BLaER1 treated with 17β-estradiol and CSF1 and Interleukin-3, amounts not matched to agents 10 nM and 100 nM (cell line): Measurements from ENCODE around the gene CXCL6.

Source experiments
- H3K27ac ChIP-seq, 11 experiments: shearing (Covaris generic); formaldehyde crosslinking; 2 replicates each; pipeline ENCODE4 v1.8.1; 2022
- H3K27me3 ChIP-seq, 11 experiments: shearing (Covaris generic); formaldehyde crosslinking; 2 replicates each; pipeline ENCODE4 v1.8.1; 2022
- H3K36me3 ChIP-seq, 11 experiments: shearing (Covaris generic); formaldehyde crosslinking; 2 replicates each; pipeline ENCODE4 v1.8.1; 2022
- H3K4me1 ChIP-seq, 10 experiments: shearing (Covaris generic); formaldehyde crosslinking; 2 replicates each; pipeline ENCODE4 v1.8.1; 2022
- H3K4me2 ChIP-seq, 11 experiments: shearing (Covaris generic); formaldehyde crosslinking; 2 replicates each; pipeline ENCODE4 v1.8.1; 2022
- H3K4me3 ChIP-seq, 10 experiments: shearing (Covaris generic); formaldehyde crosslinking; 2 replicates each; pipeline ENCODE4 v1.8.1; 2022
- H3K9ac ChIP-seq, 11 experiments: shearing (Covaris generic); formaldehyde crosslinking; 2 replicates each; pipeline ENCODE4 v1.8.1; 2022
- H3K9me3 ChIP-seq, 11 experiments: shearing (Covaris generic); formaldehyde crosslinking; replicated peaks in 1 of 11; 2 replicates each; pipeline ENCODE4 v1.8.1; 2022
- H4K20me1 ChIP-seq, 11 experiments: shearing (Covaris generic); formaldehyde crosslinking; 2 replicates each; pipeline ENCODE4 v1.8.1; 2022
- Cebpa-rat ChIP-seq, 11 experiments: shearing (Covaris generic); IDR thresholded peaks; 2 replicates each; pipeline ENCODE4 v1.8.1; 2022

The CXCL6 gene

DNA sequence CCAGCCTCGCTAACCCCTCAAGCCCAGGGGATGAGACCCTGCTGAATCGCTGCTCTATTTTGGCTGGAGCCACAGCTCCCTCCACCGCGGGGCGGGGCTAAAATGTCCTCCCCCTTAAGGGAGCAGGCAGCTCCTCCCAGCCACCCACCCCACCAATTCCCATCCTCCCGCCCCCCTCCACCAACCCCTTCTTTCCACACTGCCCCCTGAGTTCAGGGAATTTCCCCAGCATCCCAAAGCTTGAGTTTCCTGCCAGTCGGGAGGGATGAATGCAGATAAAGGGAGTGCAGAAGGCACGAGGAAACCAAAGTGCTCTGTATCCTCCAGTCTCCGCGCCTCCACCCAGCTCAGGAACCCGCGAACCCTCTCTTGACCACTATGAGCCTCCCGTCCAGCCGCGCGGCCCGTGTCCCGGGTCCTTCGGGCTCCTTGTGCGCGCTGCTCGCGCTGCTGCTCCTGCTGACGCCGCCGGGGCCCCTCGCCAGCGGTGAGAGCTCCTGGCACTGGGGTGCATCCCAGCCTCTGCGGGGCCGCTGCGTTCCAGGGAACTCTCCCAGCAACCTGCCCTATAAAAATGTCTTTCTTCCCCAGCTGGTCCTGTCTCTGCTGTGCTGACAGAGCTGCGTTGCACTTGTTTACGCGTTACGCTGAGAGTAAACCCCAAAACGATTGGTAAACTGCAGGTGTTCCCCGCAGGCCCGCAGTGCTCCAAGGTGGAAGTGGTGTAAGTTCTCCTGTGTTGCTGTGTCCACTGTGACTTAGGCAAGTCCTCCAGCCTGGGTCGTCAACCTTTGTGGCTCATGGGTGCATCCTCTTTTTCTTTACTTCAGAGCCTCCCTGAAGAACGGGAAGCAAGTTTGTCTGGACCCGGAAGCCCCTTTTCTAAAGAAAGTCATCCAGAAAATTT lies at the start of gene CXCL6:
Gene CXCL6 (plus strand): TSS at position 306 of the 907 bp plus-strand sequence. CDS start 73 bp downstream, at position 379.
- Histone ChIP-seq H3K4me2 (no peak within 1 kb of the TSS), H3K27ac (no peak within 1 kb of the TSS), H3K4me3 (no peak within 1 kb of the TSS), H3K27me3 (no peaks in the 10 kb centered on the region), H3K9ac (no peak within 1 kb of the TSS), H3K36me3 (no peaks in the 10 kb centered on the region), H3K4me1 (peaks cover 0 to 25% (median 0%) of the 10 kb centered on the region in 10 experiments; a peak in 7 of 20 replicates), H4K20me1 (no peaks in the 10 kb centered on the region), H3K9me3 (peaks cover 0 to 11% (median 4%) of the 10 kb centered on the region in 11 experiments; a peak in 11 of 22 replicates)
- TF ChIP-seq Cebpa-rat (IDR thresholded peaks at IDR 0.05), result no peak

DNA sequence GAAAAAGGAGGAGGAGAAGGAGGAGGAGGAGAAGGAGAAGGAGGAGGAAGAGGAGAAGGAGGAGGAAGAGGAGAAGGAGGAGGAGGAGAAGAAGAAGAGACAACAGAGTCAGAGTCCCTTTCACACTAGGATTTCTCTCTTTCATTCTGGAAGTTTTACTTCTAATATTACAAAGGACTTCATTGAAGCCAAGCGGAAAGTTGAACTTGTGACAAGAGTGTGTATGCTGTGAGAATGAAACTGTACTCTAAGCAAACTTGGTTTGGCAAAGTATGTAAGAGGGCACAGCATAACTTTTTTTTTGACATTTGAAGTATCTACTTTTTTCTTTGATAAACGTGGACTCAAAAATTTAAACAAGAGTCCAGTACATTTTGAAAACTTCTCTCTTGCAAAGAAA lies 48.1 kb upstream of the CXCL6 start:
- Histone ChIP-seq H3K9ac (no peak overlapping the region), H4K20me1 (no peaks in the 10 kb centered on the region), H3K27me3 (no peaks in the 10 kb centered on the region), H3K4me1 (no peaks in the 10 kb centered on the region), H3K36me3 (no peaks in the 10 kb centered on the region), H3K9me3 (peaks cover 0 to 16% (median 0%) of the 10 kb centered on the region in 11 experiments; a peak in 4 of 22 replicates), H3K4me2 (no peak overlapping the region), H3K4me3 (no peak overlapping the region), H3K27ac (no peak overlapping the region)
- TF ChIP-seq Cebpa-rat (IDR thresholded peaks at IDR 0.05), result no peak

DNA sequence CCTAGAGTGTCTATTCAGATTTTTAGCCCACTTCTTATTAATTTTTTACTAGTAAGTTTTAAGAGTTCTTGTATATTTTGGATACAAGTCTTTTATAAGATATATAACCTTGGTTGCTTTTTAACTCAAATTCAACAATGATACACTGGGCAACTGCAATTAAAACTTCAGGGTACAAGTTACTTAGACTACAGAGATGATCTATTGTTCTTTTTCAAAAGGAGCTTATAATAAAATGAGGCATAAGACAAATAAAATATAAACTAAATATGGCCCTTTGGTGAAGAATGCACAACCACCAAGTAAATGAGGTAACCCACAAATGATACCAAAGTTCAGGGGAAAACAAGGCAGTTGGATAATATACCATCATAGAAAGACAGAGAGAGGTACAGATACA lies 37.6 kb upstream of the CXCL6 start:
- no peak overlapping the region for H3K9ac ChIP-seq
- H3K4me3 ChIP-seq, result no peak overlapping the region
- H3K4me2 ChIP-seq, result no peak overlapping the region
- H4K20me1 ChIP-seq, result no peaks in the 10 kb centered on the region
- no peak for TF ChIP-seq Cebpa-rat (IDR thresholded peaks at IDR 0.05)
- H3K27ac ChIP-seq, result no peak overlapping the region
- peaks cover 0 to 5% (median 0%) of the 10 kb centered on the region in 10 experiments; a peak in 1 of 20 replicates for H3K4me1 ChIP-seq
- H3K36me3 ChIP-seq, result no peaks in the 10 kb centered on the region
- no peaks in the 10 kb centered on the region for H3K27me3 ChIP-seq
- peaks cover 0 to 36% (median 0%) of the 10 kb centered on the region in 11 experiments; a peak in 8 of 22 replicates for H3K9me3 ChIP-seq

DNA sequence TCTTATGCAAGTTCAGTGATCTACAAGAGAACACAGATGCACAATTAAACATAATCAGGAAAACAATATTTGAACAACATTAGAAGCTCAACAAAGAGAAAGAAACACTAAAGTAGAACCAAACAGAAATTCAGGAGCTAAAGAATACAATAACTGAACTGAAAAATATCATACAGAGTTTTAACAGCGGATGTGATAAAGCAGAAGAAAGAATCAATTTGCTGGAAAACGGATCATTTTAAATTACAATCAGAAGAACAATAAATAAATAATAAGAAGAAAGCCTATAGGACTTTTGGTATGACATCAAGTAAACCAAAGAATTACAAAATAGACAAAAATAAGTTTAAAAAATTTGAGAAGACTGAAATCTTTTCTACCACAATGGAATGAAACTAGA lies 36.3 kb upstream of the CXCL6 start:
- no peak overlapping the region for H3K27ac ChIP-seq
- H3K27me3 ChIP-seq, result no peaks in the 10 kb centered on the region
- peaks cover 0 to 5% (median 0%) of the 10 kb centered on the region in 10 experiments; a peak in 1 of 20 replicates for H3K4me1 ChIP-seq
- H3K9me3 ChIP-seq, result peaks cover 0 to 44% (median 0%) of the 10 kb centered on the region in 11 experiments; a peak in 11 of 22 replicates
- no peaks in the 10 kb centered on the region for H3K36me3 ChIP-seq
- no peak for TF ChIP-seq Cebpa-rat (IDR thresholded peaks at IDR 0.05)
- H3K4me3 ChIP-seq, result no peak overlapping the region
- no peak overlapping the region for H3K9ac ChIP-seq
- no peak overlapping the region for H3K4me2 ChIP-seq
- H4K20me1 ChIP-seq, result no peaks in the 10 kb centered on the region

DNA sequence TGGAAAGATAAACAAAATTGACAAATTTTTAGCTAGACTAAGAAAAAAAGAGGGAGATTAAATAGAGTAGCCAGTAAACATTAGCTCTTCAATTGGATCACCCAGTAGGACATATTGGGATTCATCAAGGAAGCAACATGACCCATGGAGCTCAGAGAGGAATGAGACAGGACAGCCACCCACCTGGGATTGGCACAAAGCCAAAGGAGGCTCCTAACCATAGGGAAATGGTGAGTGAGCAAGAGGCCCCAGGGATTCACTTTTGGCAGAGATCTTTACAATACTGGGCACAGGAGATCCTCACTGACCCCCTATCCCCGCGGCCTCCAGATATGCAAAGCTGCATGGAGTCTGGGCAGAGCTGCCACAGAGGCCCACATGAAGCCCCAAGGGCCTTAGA lies 34.8 kb upstream of the CXCL6 start:
- Histone ChIP-seq H4K20me1 (no peaks in the 10 kb centered on the region), H3K36me3 (no peaks in the 10 kb centered on the region), H3K4me1 (peaks cover 0 to 5% (median 0%) of the 10 kb centered on the region in 10 experiments; a peak in 1 of 20 replicates), H3K9ac (no peak overlapping the region), H3K27ac (no peak overlapping the region), H3K27me3 (no peaks in the 10 kb centered on the region), H3K4me3 (no peak overlapping the region), H3K4me2 (no peak overlapping the region), H3K9me3 (peaks cover 0 to 48% (median 0%) of the 10 kb centered on the region in 11 experiments; a peak in 10 of 22 replicates)
- TF ChIP-seq Cebpa-rat (IDR thresholded peaks at IDR 0.05), result no peak

DNA sequence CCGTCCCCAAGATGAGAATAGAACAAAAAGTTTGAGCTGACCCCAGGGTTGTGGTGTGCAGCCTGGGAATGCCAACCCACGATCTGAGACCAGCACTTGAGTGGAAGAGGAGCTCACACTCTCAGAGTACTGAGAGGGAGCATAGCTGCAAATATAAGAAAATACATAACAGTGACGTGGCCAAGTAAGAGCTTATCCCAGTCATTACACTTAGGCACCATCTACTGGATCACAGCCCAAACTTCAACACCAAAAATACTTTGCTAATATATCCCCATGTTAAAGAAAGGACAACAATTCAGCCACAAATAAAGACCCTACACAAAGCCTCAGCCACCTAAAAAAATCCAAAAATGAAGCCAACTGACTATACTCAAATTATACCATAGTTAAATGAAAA lies 33.3 kb upstream of the CXCL6 start:
- H3K27me3 ChIP-seq, result no peaks in the 10 kb centered on the region
- H3K4me1 ChIP-seq, result peaks cover 0 to 5% (median 0%) of the 10 kb centered on the region in 10 experiments; a peak in 1 of 20 replicates
- no peak overlapping the region for H3K4me3 ChIP-seq
- H3K9ac ChIP-seq, result no peak overlapping the region
- H3K36me3 ChIP-seq, result no peaks in the 10 kb centered on the region
- H3K4me2 ChIP-seq, result no peak overlapping the region
- H3K9me3 ChIP-seq, result peaks cover 0 to 48% (median 0%) of the 10 kb centered on the region in 11 experiments; a peak in 10 of 22 replicates
- no peaks in the 10 kb centered on the region for H4K20me1 ChIP-seq
- TF ChIP-seq Cebpa-rat (IDR thresholded peaks at IDR 0.05), result no peak
- no peak overlapping the region for H3K27ac ChIP-seq

DNA sequence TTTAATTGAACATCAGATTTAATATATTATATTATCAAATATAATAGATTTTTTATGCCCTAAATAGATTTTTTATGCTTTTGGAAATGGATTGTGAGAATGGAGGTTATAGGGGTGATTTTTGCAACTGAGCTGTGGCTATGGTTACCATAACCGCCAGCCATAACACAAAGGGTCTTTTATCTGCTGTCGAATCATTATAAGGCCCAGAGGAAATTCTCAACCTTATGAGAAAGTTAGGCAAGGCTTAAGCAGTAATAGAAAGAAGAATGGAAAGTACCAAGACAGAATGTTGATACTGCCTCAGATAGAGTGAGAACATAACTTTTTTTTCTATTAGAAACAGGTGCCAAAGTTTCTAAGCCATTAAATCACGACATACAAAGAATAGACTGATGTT lies 26.3 kb upstream of the CXCL6 start:
- H3K27me3 ChIP-seq, result no peaks in the 10 kb centered on the region
- no peak overlapping the region for H3K27ac ChIP-seq
- H3K9me3 ChIP-seq, result peaks cover 0 to 8% (median 0%) of the 10 kb centered on the region in 11 experiments; a peak in 6 of 22 replicates
- no peaks in the 10 kb centered on the region for H3K36me3 ChIP-seq
- TF ChIP-seq Cebpa-rat (IDR thresholded peaks at IDR 0.05), result no peak
- no peaks in the 10 kb centered on the region for H4K20me1 ChIP-seq
- H3K9ac ChIP-seq, result no peak overlapping the region
- peaks cover 0 to 25% (median 6%) of the 10 kb centered on the region in 10 experiments; a peak in 15 of 20 replicates for H3K4me1 ChIP-seq
- no peak overlapping the region for H3K4me3 ChIP-seq
- no peak overlapping the region for H3K4me2 ChIP-seq

DNA sequence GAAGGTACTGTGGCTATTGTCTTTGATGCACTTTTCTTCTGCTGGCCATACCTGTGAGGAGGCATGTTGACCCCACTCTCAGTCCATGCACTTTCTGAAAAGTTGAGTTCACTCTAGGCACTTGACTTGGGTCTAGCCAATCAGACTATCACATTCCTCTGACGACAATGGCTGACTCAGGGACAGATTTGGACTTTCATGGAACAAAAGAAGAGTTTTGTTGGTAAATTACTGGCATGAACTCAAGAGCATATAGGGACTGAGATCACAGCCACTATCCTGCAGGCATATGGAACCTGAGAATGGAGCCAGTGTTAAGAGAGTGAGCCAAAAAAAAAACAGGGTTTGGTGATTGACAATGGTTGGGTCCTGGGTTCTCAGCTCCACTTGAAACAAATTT lies 24.6 kb upstream of the CXCL6 start:
- no peak for TF ChIP-seq Cebpa-rat (IDR thresholded peaks at IDR 0.05)
- no peak overlapping the region for H3K4me2 ChIP-seq
- no peak overlapping the region for H3K9ac ChIP-seq
- H3K36me3 ChIP-seq, result no peaks in the 10 kb centered on the region
- peaks cover 0 to 7% (median 0%) of the 10 kb centered on the region in 11 experiments; a peak in 1 of 22 replicates for H3K9me3 ChIP-seq
- H3K4me3 ChIP-seq, result no peak overlapping the region
- H4K20me1 ChIP-seq, result no peaks in the 10 kb centered on the region
- peaks cover 0 to 42% (median 22%) of the 10 kb centered on the region in 10 experiments; a peak in 15 of 20 replicates for H3K4me1 ChIP-seq
- no peak overlapping the region for H3K27ac ChIP-seq
- H3K27me3 ChIP-seq, result no peaks in the 10 kb centered on the region

DNA sequence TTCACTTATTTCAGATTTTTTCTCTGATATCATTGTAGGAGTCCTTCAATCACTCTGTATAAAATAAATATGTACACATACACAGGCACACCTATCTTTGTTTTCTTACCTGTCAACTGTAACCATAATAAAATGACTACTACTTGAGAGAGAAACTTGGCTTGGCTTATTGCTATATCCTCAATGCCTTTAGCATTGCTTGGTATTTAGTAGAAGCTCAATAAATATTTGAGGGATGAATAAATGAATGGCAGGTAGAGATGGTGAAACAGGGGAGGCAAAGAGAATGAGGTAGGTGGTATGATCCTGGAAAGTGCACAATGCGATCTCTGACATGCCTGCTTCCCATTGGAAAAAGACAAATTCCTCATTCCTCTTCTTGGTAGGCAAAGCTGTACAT lies 21.8 kb upstream of the CXCL6 start:
- Histone ChIP-seq H3K9me3 (peaks cover 0 to 7% (median 0%) of the 10 kb centered on the region in 11 experiments; a peak in 1 of 22 replicates), H3K4me2 (peak overlapping the region in 9 of 11 experiments; percentile 15 to 74 (median 56); a peak in 16 of 22 replicates), H4K20me1 (no peaks in the 10 kb centered on the region), H3K36me3 (no peaks in the 10 kb centered on the region), H3K9ac (peak overlapping the region in 3 of 11 experiments; percentile 34 to 47 (median 38); a peak in 5 of 22 replicates), H3K27ac (peak overlapping the region in 8 of 11 experiments; percentile 10 to 81 (median 54); a peak in 13 of 22 replicates), H3K4me3 (no peak overlapping the region), H3K27me3 (no peaks in the 10 kb centered on the region), H3K4me1 (peaks cover 0 to 65% (median 29%) of the 10 kb centered on the region in 10 experiments; a peak in 15 of 20 replicates)
- no peak for TF ChIP-seq Cebpa-rat (IDR thresholded peaks at IDR 0.05)
